Measurements from ENCODE around the gene MS4A10. TPM values are rescaled to one million over a fixed set of nuclear protein-coding genes. Genes with fewer than 3 reads are reported as not detected.

Gene MS4A10
- total and polyA plus RNA-seq, 10 of the 15 experiments (the other 5 are each of a cell fraction or from before 2014, with no cell fraction given) = not detected

DNA sequence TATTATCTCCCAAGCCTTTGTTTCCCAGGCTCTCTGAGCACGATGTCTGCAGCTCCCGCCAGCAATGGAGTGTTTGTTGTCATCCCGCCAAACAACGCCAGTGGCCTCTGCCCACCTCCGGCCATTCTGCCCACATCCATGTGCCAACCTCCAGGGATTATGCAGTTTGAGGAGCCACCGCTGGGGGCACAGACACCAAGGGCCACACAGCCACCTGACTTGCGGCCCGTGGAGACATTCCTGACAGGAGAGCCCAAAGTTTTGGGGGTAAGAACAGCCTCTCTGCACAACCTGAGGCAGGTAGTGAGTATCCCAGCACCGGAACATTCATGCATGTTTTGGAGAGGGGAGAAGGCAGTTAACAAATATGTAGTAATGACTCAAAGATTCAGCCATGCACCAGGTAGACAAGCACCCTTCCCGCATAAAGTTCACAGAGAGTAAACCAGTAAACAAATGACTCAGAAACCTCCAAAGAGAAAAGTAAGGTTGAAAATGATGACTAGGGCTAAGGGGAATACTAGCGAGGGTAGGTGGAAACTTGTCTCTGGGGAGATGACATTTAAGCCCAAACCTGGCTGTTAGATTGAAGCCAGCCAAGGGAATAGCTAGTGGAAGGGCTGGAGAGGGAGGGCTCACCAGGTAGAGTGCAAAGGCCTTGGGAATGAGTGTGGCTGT, 21.3 kb upstream of the MS4A10 start (continued):
- TF ChIP-seq DPF2 (IDR thresholded peaks at IDR 0.05) (peak; percentile 44; the same call in 1 of the 2 replicates), ZBED1 (IDR thresholded peaks at IDR 0.05; ENCODE audit: borderline replicate concordance) (peak; percentile 48; the same call in 1 of the 2 replicates), ESRRA (IDR thresholded peaks at IDR 0.05; ENCODE audit: low read length) (no peak), NRF1 (conservative IDR thresholded peaks at IDR 0.05; ENCODE audit: low read depth, low read length) (no peak), IKZF1 (conservative IDR thresholded peaks at IDR 0.05) (peak; percentile 43), TCF12 (IDR thresholded peaks at IDR 0.05; ENCODE audit: low read depth, low read length) (no peak), CREM (IDR thresholded peaks at IDR 0.05; ENCODE audit: low read depth) (0 out of 2 replicates have a peak, but pooled peaks have one; percentile 9), TCF3 (IDR thresholded peaks at IDR 0.05; ENCODE audit: borderline replicate concordance, insufficient read depth, low read depth, low read length) (0 out of 2 replicates have a peak, but pooled peaks have one; percentile 16)
- TF ChIP-seq, protein P1, sequence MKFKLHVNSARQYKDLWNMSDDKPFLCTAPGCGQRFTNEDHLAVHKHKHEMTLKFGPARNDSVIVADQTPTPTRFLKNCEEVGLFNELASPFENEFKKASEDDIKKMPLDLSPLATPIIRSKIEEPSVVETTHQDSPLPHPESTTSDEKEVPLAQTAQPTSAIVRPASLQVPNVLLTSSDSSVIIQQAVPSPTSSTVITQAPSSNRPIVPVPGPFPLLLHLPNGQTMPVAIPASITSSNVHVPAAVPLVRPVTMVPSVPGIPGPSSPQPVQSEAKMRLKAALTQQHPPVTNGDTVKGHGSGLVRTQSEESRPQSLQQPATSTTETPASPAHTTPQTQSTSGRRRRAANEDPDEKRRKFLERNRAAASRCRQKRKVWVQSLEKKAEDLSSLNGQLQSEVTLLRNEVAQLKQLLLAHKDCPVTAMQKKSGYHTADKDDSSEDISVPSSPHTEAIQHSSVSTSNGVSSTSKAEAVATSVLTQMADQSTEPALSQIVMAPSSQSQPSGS (IDR thresholded peaks at IDR 0.05; ENCODE audit: low read length) = peak; percentile 70

DNA sequence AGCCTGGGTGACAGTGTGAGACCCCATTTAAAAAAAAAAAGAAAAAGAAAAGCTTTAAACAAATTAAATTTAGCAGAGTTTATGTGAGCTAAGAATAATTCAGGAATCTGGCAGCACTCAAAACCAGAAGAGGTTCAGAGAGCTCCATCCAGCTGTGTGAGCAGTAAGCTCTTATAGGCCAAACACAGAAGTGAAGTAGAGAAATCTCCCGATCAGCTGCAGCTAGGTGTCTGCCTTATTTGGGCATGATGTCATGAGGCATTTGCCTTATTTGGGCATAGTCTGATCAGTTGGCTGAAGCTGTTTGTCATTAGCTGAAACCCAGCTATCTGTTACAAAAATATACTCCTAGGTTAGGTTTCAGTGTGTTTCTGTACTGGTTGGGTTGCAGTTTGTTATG, 20.3 kb upstream of the MS4A10 start:
- no peak overlapping the region for H3K4me3 ChIP-seq
- no TSS peak for BruUV-seq (replicated peaks)
- H3K79me2 ChIP-seq (ENCODE audit: control insufficient read depth, insufficient read depth, low read length) = no peaks in the 10 kb centered on the region
- CTCF ChIA-PET = interaction anchor here (0.6 to 7.3 kb wide), 31 partner anchors 8 to 569 kb away, joined by 3 to 184 read pairs (median 4); partner anchors contain the start of genes MS4A1, MS4A15 and MS4A8
- ATAC-seq (peak; percentile 70), FAIRE-seq (peak; percentile 89), DNase-seq (ENCODE audit: low read depth, low spot score) (peak; percentile 84)
- H3K9me3 ChIP-seq (replicated peaks; ENCODE audit: control insufficient read depth, insufficient read depth, low read length) = peaks cover 1% of the 10 kb centered on the region; the same call in 2 of the 3 replicates
- H3K36me3 ChIP-seq (ENCODE audit: control insufficient read depth in 2 of 2, insufficient read depth in 2 of 2, low read length in 1 of 2) = no peaks in the 10 kb centered on the region
- intact Hi-C loops (cut with micrococcal nuclease; ENCODE audit: unreplicated experiment) = loop anchor here (5.0 to 10.0 kb wide), 6 partner anchors 133 to 570 kb away; partner anchors contain the start of genes PRPF19 and VPS37C
- H4K20me1 ChIP-seq (ENCODE audit: control insufficient read depth, insufficient read depth) = no peaks in the 10 kb centered on the region
- RAD21 ChIA-PET (ENCODE audit: unreplicated experiment) = interaction anchor here (0.9 to 7.4 kb wide), 17 partner anchors 8 to 493 kb away, joined by 3 to 119 read pairs (median 6); partner anchors contain the start of genes MS4A1, MS4A15 and TMEM109
- H2AFZ ChIP-seq (ENCODE audit: control insufficient read depth, low read depth, low read length) = peak overlapping the region; percentile 6; the same call in 1 of the 2 replicates
- peak overlapping the region; percentile 69 for H3K9ac ChIP-seq (ENCODE audit: control insufficient read depth, insufficient read depth, low read length)
- in situ Hi-C loops (cut with MboI) = loop anchor here (10.0 to 25.0 kb wide), 2 partner anchors 400 to 1578 kb away; no protein-coding TSS in a partner anchor
- peak overlapping the region; percentile 46 for H3K4me2 ChIP-seq (ENCODE audit: control insufficient read depth, insufficient read depth)
- SMC1A ChIA-PET (ENCODE audit: uncharacterized antibody, unreplicated experiment) = interaction anchor here (0.6 to 7.8 kb wide), 18 partner anchors 8 to 398 kb away, joined by 3 to 143 read pairs (median 4); partner anchors contain the start of genes MS4A1, MS4A15 and TMEM109
- POLR2A ChIA-PET = interaction anchor here (0.5 to 2.2 kb wide), 10 partner anchors 8 to 378 kb away, joined by 3 to 7 read pairs (median 4); partner anchors contain the start of genes MS4A1 and TMEM109
- peaks cover 53% of the 10 kb centered on the region for H3K4me1 ChIP-seq (ENCODE audit: control insufficient read depth, insufficient read depth, low read length)
- H3K27ac ChIP-seq (ENCODE audit: control insufficient read depth, insufficient read depth) = peak overlapping the region; percentile 96
- 0% methylated on average over 1 of the region's 1 CpG for WGBS (ENCODE audit: insufficient coverage, insufficient replicate concordance, low lambda C conversion rate, missing lambda C conversion rate)
- no peaks in the 10 kb centered on the region for H3K27me3 ChIP-seq (replicated peaks in 1 of 2; ENCODE audit: control insufficient read depth in 2 of 2, insufficient read depth in 2 of 2, low read length in 1 of 2)
- no peak for TF ChIP-seq RELA (IDR thresholded peaks at IDR 0.05; ENCODE audit: borderline replicate concordance, partially characterized antibody)
- no peak for TF ChIP-seq SMAD1 (IDR thresholded peaks at IDR 0.05; ENCODE audit: low read depth, partially characterized antibody)
- TF ChIP-seq, protein P2, sequence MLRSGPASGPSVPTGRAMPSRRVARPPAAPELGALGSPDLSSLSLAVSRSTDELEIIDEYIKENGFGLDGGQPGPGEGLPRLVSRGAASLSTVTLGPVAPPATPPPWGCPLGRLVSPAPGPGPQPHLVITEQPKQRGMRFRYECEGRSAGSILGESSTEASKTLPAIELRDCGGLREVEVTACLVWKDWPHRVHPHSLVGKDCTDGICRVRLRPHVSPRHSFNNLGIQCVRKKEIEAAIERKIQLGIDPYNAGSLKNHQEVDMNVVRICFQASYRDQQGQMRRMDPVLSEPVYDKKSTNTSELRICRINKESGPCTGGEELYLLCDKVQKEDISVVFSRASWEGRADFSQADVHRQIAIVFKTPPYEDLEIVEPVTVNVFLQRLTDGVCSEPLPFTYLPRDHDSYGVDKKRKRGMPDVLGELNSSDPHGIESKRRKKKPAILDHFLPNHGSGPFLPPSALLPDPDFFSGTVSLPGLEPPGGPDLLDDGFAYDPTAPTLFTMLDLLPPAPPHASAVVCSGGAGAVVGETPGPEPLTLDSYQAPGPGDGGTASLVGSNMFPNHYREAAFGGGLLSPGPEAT (IDR thresholded peaks at IDR 0.05; ENCODE audit: low read depth) = no peak
- TF ChIP-seq ATF7 (IDR thresholded peaks at IDR 0.05; ENCODE audit: low read depth) = peak; percentile 80
- no peak for TF ChIP-seq TCF7 (IDR thresholded peaks at IDR 0.05; ENCODE audit: borderline replicate concordance)
- no peak for TF ChIP-seq SUPT20H (IDR thresholded peaks at IDR 0.05; ENCODE audit: borderline replicate concordance, control insufficient read depth, low read depth, low read length)
- no peak for TF ChIP-seq DPF2 (IDR thresholded peaks at IDR 0.05)
